ENCODE measurements around the gene TNFAIP6. TPM values are rescaled to one million over a fixed set of nuclear protein-coding genes. Genes with fewer than 3 reads are reported as not detected.
"Not testable (repeated sequence)": the region's sequence is repeated elsewhere in the genome, so short reads cannot be mapped to it uniquely, and the experiment has no call there.

TNFAIP6 gene
- total RNA-seq (2014; rRNA removed; shearing (Covaris generic); ENCODE audit: low replicate concordance): 4.3 and 5.3 TPM in 2 replicates

- DNase-seq (ENCODE audit: low read depth): peak; percentile 41
These were observed at the start of gene TNFAIP6 for GRCh38 chr2:151357359-151357758. Gene TNFAIP6, plus strand, starts transcription at chr2:151357592. Its CDS starts 75 bp downstream, at chr2:151357667.

GRCh38 chr2:151310313-151310712 lies 47.1 kb upstream of the TNFAIP6 start:
- in situ Hi-C loops (cut with HindIII; ENCODE audit: low pct_unique_long_range_greater_than_20kb, low sequenced_read_pairs); DNase-seq (ENCODE audit: low read depth): not testable (repeated sequence)

More at GRCh38 chr2:151357359-151357758, at the start of gene TNFAIP6:
- in situ Hi-C loops (cut with HindIII; ENCODE audit: low pct_unique_long_range_greater_than_20kb, low sequenced_read_pairs): no loop called here

GRCh38 chr2:151312440-151312839 lies 45.0 kb upstream of the TNFAIP6 start:
- in situ Hi-C loops (cut with HindIII; ENCODE audit: low pct_unique_long_range_greater_than_20kb, low sequenced_read_pairs); DNase-seq (ENCODE audit: low read depth): not testable (repeated sequence)

GRCh38 chr2:151315381-151315903 lies 42.0 kb upstream of the TNFAIP6 start:
- in situ Hi-C loops (cut with HindIII; ENCODE audit: low pct_unique_long_range_greater_than_20kb, low sequenced_read_pairs): no loop called here
- DNase-seq (ENCODE audit: low read depth): no peak

GRCh38 chr2:151325581-151326095 lies 31.8 kb upstream of the TNFAIP6 start:
- in situ Hi-C loops (cut with HindIII; ENCODE audit: low pct_unique_long_range_greater_than_20kb, low sequenced_read_pairs): no loop called here
- no peak for DNase-seq (ENCODE audit: low read depth)

GRCh38 chr2:151326554-151326953 lies 30.8 kb upstream of the TNFAIP6 start:
- DNase-seq (ENCODE audit: low read depth): no peak
- in situ Hi-C loops (cut with HindIII; ENCODE audit: low pct_unique_long_range_greater_than_20kb, low sequenced_read_pairs): no loop called here

- no peak for DNase-seq (ENCODE audit: low read depth)
- in situ Hi-C loops (cut with HindIII; ENCODE audit: low pct_unique_long_range_greater_than_20kb, low sequenced_read_pairs): no loop called here
These were observed 27.4 kb upstream of the TNFAIP6 start for GRCh38 chr2:151329998-151330397.

GRCh38 chr2:151333083-151333482 lies 24.3 kb upstream of the TNFAIP6 start:
- no peak for DNase-seq (ENCODE audit: low read depth)
- in situ Hi-C loops (cut with HindIII; ENCODE audit: low pct_unique_long_range_greater_than_20kb, low sequenced_read_pairs): no loop called here

GRCh38 chr2:151334082-151334815 lies 23.1 kb upstream of the TNFAIP6 start:
- DNase-seq (ENCODE audit: low read depth): no peak
- in situ Hi-C loops (cut with HindIII; ENCODE audit: low pct_unique_long_range_greater_than_20kb, low sequenced_read_pairs): no loop called here

- in situ Hi-C loops (cut with HindIII; ENCODE audit: low pct_unique_long_range_greater_than_20kb, low sequenced_read_pairs): no loop called here
These were observed 20.5 kb upstream of the TNFAIP6 start for GRCh38 chr2:151336863-151337371.

GRCh38 chr2:151337643-151338042 lies 19.7 kb upstream of the TNFAIP6 start:
- no peak for DNase-seq (ENCODE audit: low read depth)
- in situ Hi-C loops (cut with HindIII; ENCODE audit: low pct_unique_long_range_greater_than_20kb, low sequenced_read_pairs): no loop called here

More at GRCh38 chr2:151336863-151337371, 20.5 kb upstream of the TNFAIP6 start:
- DNase-seq (ENCODE audit: low read depth): no peak

- in situ Hi-C loops (cut with HindIII; ENCODE audit: low pct_unique_long_range_greater_than_20kb, low sequenced_read_pairs): no loop called here
These were observed 19.3 kb upstream of the TNFAIP6 start for GRCh38 chr2:151338115-151338514.

GRCh38 chr2:151343073-151343472 lies 14.3 kb upstream of the TNFAIP6 start:
- DNase-seq (ENCODE audit: low read depth): no peak
- in situ Hi-C loops (cut with HindIII; ENCODE audit: low pct_unique_long_range_greater_than_20kb, low sequenced_read_pairs): no loop called here

More at GRCh38 chr2:151338115-151338514, 19.3 kb upstream of the TNFAIP6 start:
- no peak for DNase-seq (ENCODE audit: low read depth)

- in situ Hi-C loops (cut with HindIII; ENCODE audit: low pct_unique_long_range_greater_than_20kb, low sequenced_read_pairs); DNase-seq (ENCODE audit: low read depth): not testable (repeated sequence)
These were observed 13.2 kb upstream of the TNFAIP6 start for GRCh38 chr2:151344191-151344590.

GRCh38 chr2:151344906-151345305 lies 12.5 kb upstream of the TNFAIP6 start:
- in situ Hi-C loops (cut with HindIII; ENCODE audit: low pct_unique_long_range_greater_than_20kb, low sequenced_read_pairs): no loop called here
- DNase-seq (ENCODE audit: low read depth): no peak

- in situ Hi-C loops (cut with HindIII; ENCODE audit: low pct_unique_long_range_greater_than_20kb, low sequenced_read_pairs): no loop called here
- DNase-seq (ENCODE audit: low read depth): no peak
These were observed 10.1 kb upstream of the TNFAIP6 start for GRCh38 chr2:151347294-151347693.

GRCh38 chr2:151347906-151348305 lies 9.5 kb upstream of the TNFAIP6 start:
- no peak for DNase-seq (ENCODE audit: low read depth)
- in situ Hi-C loops (cut with HindIII; ENCODE audit: low pct_unique_long_range_greater_than_20kb, low sequenced_read_pairs): no loop called here

GRCh38 chr2:151350579-151351195 lies 6.7 kb upstream of the TNFAIP6 start:
- in situ Hi-C loops (cut with HindIII; ENCODE audit: low pct_unique_long_range_greater_than_20kb, low sequenced_read_pairs): no loop called here
- DNase-seq (ENCODE audit: low read depth): no peak

- no peak for DNase-seq (ENCODE audit: low read depth)
- in situ Hi-C loops (cut with HindIII; ENCODE audit: low pct_unique_long_range_greater_than_20kb, low sequenced_read_pairs): no loop called here
These were observed 3.4 kb upstream of the TNFAIP6 start for GRCh38 chr2:151353995-151354394.
